Esophagus muscularis mucosa (tissue), 3 donors: ENCODE data around the gene SPDEF.

Experiments used
- POLR2A ChIP-seq: fragments of 450-650 bp; IDR thresholded peaks from one replicate; pipeline ENCODE4 v1.6.1; 2017; ENCODE audit warnings: antibody characterized with exemption, moderate library complexity, mild to moderate bottlenecking, low read depth
- POLR2AphosphoS5 ChIP-seq, 2 donors: sonication (generic); formaldehyde crosslinking; IDR thresholded peaks; one replicate each; pipeline ENCODE4 v1.6.1; 2017; ENCODE audit warnings: antibody characterized with exemption in 2 of 2
- TF ChIP-seq, protein P1 (sequence below), 3 experiments: fragments of 200-600 bp in 2 of 3; fragments of 450-650 bp in 1 of 3; sonication (generic) in 2 of 3; IDR thresholded peaks; one replicate each; pipeline ENCODE4 v1.5.1; 2017 to 2019; ENCODE audit warnings: antibody characterized with exemption in 3 of 3, mild to moderate bottlenecking in 2 of 3, moderate library complexity in 1 of 3

DNA sequence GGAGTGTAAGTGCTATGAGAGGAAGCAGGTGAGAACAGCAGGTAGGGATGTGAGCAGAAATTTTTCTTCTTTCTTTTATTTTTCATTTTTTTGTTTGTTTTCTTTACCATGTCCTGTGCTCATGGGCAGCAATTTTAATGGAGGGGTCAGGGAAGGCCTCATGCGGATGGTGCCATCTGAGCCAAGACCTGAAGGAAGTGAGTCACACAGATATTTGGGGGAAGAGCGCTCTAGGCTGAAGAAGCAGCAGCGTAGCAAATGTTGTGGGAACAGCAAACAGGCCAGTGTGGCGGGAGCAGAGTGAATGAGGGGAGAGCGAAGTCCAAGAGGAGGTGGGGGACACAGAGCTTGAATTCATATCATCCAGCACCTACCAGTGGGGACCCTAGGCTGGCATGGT, 12.7 kb downstream of the SPDEF start:
- TF ChIP-seq, protein P1, sequence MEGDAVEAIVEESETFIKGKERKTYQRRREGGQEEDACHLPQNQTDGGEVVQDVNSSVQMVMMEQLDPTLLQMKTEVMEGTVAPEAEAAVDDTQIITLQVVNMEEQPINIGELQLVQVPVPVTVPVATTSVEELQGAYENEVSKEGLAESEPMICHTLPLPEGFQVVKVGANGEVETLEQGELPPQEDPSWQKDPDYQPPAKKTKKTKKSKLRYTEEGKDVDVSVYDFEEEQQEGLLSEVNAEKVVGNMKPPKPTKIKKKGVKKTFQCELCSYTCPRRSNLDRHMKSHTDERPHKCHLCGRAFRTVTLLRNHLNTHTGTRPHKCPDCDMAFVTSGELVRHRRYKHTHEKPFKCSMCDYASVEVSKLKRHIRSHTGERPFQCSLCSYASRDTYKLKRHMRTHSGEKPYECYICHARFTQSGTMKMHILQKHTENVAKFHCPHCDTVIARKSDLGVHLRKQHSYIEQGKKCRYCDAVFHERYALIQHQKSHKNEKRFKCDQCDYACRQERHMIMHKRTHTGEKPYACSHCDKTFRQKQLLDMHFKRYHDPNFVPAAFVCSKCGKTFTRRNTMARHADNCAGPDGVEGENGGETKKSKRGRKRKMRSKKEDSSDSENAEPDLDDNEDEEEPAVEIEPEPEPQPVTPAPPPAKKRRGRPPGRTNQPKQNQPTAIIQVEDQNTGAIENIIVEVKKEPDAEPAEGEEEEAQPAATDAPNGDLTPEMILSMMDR (IDR thresholded peaks at IDR 0.05), result no peak
- TF ChIP-seq POLR2A (no peak), POLR2AphosphoS5 (IDR thresholded peaks at IDR 0.05) (no peak)
